Measurements from ENCODE around the gene GSTO2. TPM values are rescaled to one million over a fixed set of nuclear protein-coding genes. Genes with fewer than 3 reads are reported as not detected.
A peak's percentile ranks its signal among the peaks of the same experiment; 100 is the strongest.

Gene GSTO2
- total and polyA plus RNA-seq, 2 of the 13 experiments (the other 11 are each of a cell fraction or from before 2014, with no cell fraction given), result 2.1 to 7.9 TPM

- TF ChIP-seq KLF16 (CRISPR knock-in tag; IDR thresholded peaks at IDR 0.05) (peak in 1 of 2 experiments; percentile 69; a peak in 1 of 4 replicates), ZNF772 (CRISPR knock-in tag; IDR thresholded peaks at IDR 0.05) (peak; percentile 33; the same call in 1 of the 2 replicates), ZNF468 (CRISPR knock-in tag; IDR thresholded peaks at IDR 0.05) (no peak), HOXA5 (CRISPR knock-in tag; IDR thresholded peaks at IDR 0.05) (no peak), ZNF644 (CRISPR knock-in tag; IDR thresholded peaks at IDR 0.05; ENCODE audit: low read depth) (no peak), ZNF558 (CRISPR knock-in tag; IDR thresholded peaks at IDR 0.05; ENCODE audit: borderline replicate concordance) (no peak), MBNL3 (CRISPR knock-in tag; conservative IDR thresholded peaks at IDR 0.05) (no peak), HMG20B (CRISPR knock-in tag; conservative IDR thresholded peaks at IDR 0.05) (no peak; the same call in 1 of the 2 replicates), CBX5 (CRISPR knock-in tag; IDR thresholded peaks at IDR 0.05; ENCODE audit: borderline replicate concordance) (no peak), DNMT1 (CRISPR knock-in tag; IDR thresholded peaks at IDR 0.05) (no peak), MED8 (CRISPR knock-in tag; IDR thresholded peaks at IDR 0.05; ENCODE audit: insufficient replicate concordance) (peak; percentile 87), AGO1 (IDR thresholded peaks at IDR 0.05; ENCODE audit: low read depth, low read length, poor library complexity, severe bottlenecking) (no peak), SETDB1 (CRISPR knock-in tag; IDR thresholded peaks at IDR 0.05; ENCODE audit: borderline replicate concordance) (no peak), ZNF878 (CRISPR knock-in tag; IDR thresholded peaks at IDR 0.05) (no peak), ZNF121 (CRISPR knock-in tag; IDR thresholded peaks at IDR 0.05) (no peak), FOSL2 (CRISPR knock-in tag; IDR thresholded peaks at IDR 0.05) (peak; percentile 88), MEF2D (CRISPR knock-in tag; IDR thresholded peaks at IDR 0.05) (peak; percentile 57; the same call in 1 of the 2 replicates), FOSL1 (CRISPR knock-in tag; IDR thresholded peaks at IDR 0.05; ENCODE audit: borderline replicate concordance) (no peak), ZNF205 (CRISPR knock-in tag; IDR thresholded peaks at IDR 0.05) (0 out of 2 replicates have a peak, but pooled peaks have one; percentile 47), KMT2B (CRISPR knock-in tag; IDR thresholded peaks at IDR 0.05) (no peak; the same call in 1 of the 2 replicates), SMARCC2 (IDR thresholded peaks at IDR 0.05) (no peak), RFXANK (CRISPR knock-in tag; IDR thresholded peaks at IDR 0.05) (no peak), BCL6 (CRISPR knock-in tag; IDR thresholded peaks at IDR 0.05) (peak; percentile 83), ZBTB33 (CRISPR knock-in tag; IDR thresholded peaks at IDR 0.05) (no peak), ZNF136 (CRISPR knock-in tag; IDR thresholded peaks at IDR 0.05; ENCODE audit: low read depth) (peak; percentile 96; the same call in 1 of the 2 replicates), TMF1 (CRISPR knock-in tag; IDR thresholded peaks at IDR 0.05; ENCODE audit: low read depth) (no peak), RAD21 (CRISPR knock-in tag; IDR thresholded peaks at IDR 0.05) (no peak), ZSCAN22 (CRISPR knock-in tag; IDR thresholded peaks at IDR 0.05) (no peak), ZNF446 (CRISPR knock-in tag; IDR thresholded peaks at IDR 0.05) (no peak), ZKSCAN1 (IDR thresholded peaks at IDR 0.05; ENCODE audit: low read length) (no peak), ZFAT (CRISPR knock-in tag; conservative IDR thresholded peaks at IDR 0.05) (no peak), ZNF333 (CRISPR knock-in tag; IDR thresholded peaks at IDR 0.05; ENCODE audit: borderline replicate concordance) (no peak)
- TF ChIP-seq, protein P1, sequence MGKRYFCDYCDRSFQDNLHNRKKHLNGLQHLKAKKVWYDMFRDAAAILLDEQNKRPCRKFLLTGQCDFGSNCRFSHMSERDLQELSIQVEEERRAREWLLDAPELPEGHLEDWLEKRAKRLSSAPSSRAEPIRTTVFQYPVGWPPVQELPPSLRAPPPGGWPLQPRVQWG (CRISPR knock-in tag; IDR thresholded peaks at IDR 0.05; ENCODE audit: borderline replicate concordance, low read depth), result no peak
Measured at GRCh38 chr10:104288355-104288754, 19.4 kb downstream of the GSTO2 start (continued).

Measured in HepG2 (cell line).